Adipose tissue (tissue), 3 donors: ENCODE data around the gene IMP4. TPM values are rescaled to one million over a fixed set of nuclear protein-coding genes. Genes with fewer than 3 reads are reported as not detected.

Source experiments
- H3K27ac ChIP-seq: one replicate; pipeline ENCODE4 v1.5.1; 2013; ENCODE audit warnings: low read depth, low read length
- WGBS, 3 donors: extraction: QIAGEN DNeasy Blood & Tissue Kit; methylation state at CpG; one replicate each; pipeline ENCODE4 v1.1.7; 2013; 5-methylcytosine and 5-hydroxymethylcytosine counted together
- polyA plus RNA-seq, 3 donors: library from polyadenylated mRNA; stranded (reverse); fragments of 200-250 nt; gene quantifications; one replicate each; pipeline ENCODE4 v1.2.3, GENCODE V29; 2013
- donor health status: healthy with polysubstance abuse.
- donor health status: Bipolar disorder and iron deficiency.
- donor health status: healthy.

Gene IMP4
- polyA plus RNA-seq, 3 donors: 56.0 to 151 (median 126) TPM

DNA sequence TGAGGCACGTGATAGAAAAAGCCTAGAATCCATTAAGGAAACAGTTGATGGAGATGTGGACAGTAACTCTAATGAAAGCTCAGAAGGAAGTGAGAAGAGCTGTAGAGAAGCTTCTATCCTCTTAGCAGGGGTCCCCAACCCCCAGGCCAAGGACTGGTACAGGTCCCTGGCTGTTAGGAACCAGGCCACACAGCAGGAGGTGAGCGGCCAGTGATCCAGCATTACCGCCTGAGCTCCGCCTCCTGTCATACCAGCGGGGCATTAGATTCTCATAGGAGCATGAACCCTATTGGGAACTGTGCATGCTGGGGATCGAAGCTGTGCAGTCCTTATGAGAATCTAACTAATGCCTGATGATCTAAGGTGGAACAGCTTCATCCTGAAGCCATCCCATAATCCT, 8.7 kb upstream of the IMP4 start:
- WGBS, 3 donors: 74 to 81% (median 78%) methylated on average over 6 of the region's 6 CpGs

DNA sequence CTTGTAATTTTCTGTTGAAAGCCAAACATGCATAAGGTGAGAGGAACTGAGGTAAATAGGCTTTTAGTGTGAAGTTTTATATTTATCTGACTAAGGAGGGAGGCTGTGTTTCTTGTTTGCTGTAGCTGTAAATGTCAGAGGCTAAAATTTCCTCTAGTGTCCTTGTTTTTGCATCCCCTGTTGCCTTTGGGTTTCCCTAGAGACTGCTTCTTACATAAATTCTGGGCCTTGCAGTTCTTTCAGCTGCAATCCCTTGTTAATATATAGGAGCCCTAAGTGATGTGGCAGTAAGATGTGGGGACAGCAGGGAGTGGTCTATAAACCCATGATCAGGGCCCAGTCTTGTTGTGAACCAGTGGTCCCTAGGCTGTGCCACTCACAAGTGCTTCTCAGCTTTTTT, 7.5 kb upstream of the IMP4 start:
- H3K27ac ChIP-seq: no peak overlapping the region

More for the DNA sequence above, 8.7 kb upstream of the IMP4 start:
- no peak overlapping the region for H3K27ac ChIP-seq

DNA sequence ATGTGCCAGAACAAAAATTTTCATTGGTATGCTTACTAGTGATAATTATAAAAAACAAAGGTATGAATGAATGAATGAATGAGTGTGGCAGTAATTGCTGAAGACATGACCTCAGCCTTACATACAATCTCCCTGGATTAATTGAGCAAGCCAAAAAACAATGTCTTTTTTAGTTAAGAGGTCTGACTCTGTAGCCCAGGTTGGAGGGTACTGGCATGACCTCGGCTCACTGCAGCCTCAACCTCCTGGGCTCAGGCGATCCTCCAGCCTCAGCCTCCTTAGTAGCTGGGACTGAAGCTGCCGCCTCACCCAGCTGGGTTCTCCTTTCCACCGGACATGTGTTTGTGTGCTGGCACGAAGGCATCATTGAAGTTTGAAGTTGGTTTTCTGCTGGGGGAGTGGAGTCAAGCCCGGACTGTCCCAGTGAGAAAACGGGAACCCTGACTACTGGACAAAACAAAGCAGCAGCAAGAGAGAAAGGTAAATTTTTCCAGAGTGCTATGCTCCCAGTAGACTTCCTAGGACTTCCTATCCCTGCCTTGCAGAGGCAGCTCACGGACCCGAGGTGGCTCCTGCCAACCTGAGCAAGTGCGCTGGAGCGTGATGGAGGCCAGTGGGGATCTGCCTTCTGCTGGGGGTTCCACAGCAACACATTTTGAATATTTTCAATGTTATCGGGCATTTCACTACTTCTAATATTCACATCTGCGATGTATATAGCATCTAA, 6.4 kb upstream of the IMP4 start:
- H3K27ac ChIP-seq: no peak overlapping the region
- WGBS, 3 donors: 72 to 84% (median 83%) methylated on average over 13 of the region's 13 CpGs

DNA sequence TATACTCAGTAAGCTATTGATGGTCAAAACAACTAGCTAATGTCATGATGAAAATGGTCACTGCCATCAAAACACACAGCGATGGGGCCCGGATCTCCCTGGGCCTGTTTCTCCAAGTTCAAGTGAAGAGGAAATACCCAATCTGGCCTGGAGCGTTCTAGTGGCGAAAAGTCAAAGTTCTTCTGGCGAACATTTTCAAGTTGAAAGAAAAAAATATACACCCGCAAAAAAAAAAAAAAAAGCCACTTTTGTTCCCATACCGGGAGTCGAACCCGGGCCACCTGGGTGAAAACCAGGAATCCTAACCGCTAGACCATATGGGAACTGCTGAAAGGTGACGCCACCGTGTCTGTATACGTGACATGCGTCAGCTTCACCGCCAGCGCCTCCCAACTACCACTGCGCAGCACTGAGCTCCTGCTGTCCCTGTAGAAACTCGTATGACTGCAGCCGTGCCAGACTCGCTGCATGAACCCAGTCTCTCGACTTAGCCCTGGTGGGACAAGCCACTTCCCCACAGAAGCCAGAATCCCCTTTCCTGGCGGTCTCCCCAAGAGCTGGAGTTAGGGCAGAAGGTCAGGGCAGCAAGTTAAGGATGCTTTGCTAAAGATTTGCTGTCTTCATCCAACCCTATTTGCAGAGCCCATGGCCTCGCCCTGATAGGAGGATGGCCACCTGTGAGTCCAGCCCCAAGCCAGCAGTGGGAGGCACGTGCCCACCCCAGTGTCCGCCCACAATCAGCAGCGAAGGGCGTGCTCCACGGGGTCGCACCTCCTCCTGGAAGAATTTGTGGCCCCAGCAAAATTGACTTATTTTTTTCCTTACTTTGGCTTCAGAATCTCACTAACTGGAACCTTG, 5.6 kb upstream of the IMP4 start:
- 9 to 40% (median 38%) methylated on average over 29 of the region's 29 CpGs for WGBS, 3 donors
- no peak overlapping the region for H3K27ac ChIP-seq

DNA sequence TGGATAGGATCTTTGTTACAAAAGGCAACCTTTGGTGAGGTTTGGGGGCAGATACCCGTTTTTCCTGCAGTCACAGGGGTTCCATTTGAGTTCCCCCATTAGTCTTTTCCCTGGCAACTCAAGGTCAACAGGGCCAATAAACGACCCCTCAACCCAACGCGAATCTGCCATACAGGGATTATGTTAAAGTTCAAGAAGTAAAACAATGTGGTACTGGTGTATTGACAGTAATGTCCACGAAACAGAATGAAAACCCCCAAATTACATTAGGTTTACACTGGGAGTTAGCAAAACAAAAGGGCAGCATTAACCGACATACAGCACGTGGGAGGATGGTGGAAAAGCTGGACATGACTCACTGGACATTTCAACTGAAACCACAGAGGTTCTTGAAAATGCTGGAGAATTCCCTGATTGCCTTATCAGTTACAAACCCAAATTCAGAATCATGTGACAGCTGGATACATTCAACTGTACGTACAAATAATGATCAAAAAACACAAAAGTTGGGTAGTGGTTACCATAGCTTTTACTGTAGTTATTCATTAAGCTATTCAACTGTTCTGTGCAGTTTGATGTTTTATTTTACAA, 4.9 kb upstream of the IMP4 start:
- no peak overlapping the region for H3K27ac ChIP-seq
- 50 to 70% (median 69%) methylated on average over 8 of the region's 8 CpGs for WGBS, 3 donors

DNA sequence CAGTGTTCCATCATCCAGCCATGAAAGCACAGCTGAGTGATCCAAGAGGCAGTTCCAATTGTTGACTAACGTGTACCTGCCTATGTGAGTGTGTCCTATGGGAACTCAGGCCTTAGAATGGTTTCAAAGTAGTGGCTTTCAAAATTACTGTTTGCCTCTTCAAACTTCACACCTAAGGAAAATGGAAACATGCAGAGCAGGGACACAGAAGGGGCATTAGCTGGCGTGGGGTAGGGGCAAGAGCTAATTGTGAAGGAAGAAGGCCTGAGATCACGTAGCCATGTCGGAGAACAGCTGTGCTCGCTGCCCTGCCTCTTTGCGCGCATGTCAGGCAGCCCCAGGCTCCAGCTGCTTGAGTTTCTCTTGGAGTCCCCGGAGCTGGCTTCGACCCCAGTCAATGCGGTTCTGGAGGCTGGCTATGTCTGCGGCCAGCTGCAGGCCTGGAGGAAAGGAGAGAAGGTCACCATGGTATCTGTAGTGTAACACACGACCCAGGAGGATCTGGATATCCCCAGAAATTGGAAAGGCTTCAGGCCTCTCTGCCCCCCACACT, 3.8 kb upstream of the IMP4 start:
- WGBS, 3 donors: 93 to 96% (median 94%) methylated on average over 12 of the region's 12 CpGs
- H3K27ac ChIP-seq: no peak overlapping the region

DNA sequence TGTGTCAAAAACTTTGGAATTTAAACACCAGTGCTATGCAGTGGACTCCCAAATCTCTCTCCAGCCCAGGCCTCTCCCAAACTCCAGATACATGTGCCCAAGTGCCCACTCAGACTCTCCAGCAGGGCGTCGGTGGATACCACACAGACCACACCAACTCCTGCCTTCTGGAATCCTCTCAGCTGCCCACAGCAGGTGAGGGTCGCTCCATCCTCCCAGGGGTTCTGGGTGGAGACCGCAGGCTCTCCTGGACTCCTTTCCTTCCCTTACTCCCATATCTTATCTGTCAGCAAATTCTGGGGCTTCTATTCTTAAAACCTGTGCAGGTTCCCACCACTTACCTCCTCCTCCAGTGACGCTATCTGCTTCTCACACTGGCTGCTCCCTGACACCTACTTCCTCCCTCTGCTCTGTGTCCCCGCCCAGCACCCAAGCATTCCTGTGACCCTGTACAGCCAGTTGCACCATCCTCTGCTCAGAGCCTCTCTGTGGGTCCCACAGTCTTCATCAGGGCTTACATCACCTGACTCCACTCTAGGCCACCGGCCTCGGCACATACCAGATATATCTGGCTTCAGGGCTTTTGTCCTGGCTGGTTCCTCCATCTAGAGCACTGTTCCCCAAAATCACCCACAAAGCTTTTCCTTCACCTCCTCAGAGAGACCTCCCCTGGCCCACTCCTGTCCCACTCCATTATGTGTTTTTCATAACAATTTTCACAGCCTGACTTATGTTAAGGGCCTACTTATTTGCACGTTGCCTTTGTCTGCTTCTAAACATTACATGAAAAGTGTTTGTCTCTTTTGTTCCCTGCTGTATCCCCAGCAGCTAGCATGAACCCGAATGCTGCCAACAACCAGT, 2.6 kb upstream of the IMP4 start:
- no peak overlapping the region for H3K27ac ChIP-seq
- 90 to 94% (median 92%) methylated on average over 10 of the region's 10 CpGs for WGBS, 3 donors

DNA sequence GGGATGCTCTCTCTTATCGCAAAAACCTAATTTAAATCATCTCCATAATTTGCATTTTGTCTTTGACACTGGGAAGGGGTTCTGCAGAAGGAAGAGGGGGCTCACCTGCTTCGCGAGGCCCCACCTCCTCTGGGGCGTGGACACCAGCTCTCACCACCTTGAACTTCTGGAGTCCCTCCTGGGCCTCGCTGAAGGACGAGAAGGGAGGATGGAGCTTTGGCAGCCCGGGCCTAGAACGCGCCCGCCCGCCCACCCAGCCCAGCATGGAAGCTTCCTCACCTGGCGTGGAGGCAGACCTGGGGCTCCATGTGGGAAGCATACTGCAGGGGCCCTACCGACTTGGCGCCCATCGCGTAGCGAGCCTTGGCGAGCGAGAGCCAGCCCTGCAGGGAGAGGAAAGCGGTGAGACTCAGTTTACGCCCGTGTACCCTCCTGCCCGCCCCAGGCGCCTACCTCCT, 1.1 kb upstream of the IMP4 start:
- H3K27ac ChIP-seq: no peak overlapping the region
- WGBS, 3 donors: 1 to 3% (median 2%) methylated on average over 20 to 24 of the region's 24 CpGs

DNA sequence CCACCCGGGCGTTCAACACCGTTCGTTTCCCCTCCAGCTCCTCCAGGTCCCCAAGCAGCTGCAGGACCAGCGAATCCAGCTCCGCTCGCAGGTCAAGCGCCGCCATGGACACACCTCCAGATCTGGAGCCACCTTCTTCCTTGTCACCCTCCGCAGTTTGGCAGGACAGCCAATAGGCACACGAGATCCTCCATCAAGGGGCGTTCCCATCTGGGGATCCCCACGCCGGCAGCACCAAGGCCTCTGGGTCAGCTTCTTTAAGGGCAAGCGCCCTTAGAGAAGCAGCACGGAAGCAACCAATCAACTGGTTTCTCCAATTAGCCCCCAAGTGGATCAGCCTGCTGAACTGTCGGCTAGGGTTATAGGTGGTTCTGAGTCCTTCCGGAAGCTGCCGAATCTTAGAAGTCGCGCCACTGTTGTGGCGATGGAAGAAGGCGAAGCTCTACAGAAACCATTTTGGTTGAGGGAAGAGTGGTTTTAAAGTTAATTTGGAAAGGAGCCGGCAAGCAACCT, 621 bp upstream of the IMP4 start:
- 0% methylated on average over 21 to 24 of the region's 24 CpGs for WGBS, 3 donors
- H3K27ac ChIP-seq: peak overlapping the region; percentile 11

DNA sequence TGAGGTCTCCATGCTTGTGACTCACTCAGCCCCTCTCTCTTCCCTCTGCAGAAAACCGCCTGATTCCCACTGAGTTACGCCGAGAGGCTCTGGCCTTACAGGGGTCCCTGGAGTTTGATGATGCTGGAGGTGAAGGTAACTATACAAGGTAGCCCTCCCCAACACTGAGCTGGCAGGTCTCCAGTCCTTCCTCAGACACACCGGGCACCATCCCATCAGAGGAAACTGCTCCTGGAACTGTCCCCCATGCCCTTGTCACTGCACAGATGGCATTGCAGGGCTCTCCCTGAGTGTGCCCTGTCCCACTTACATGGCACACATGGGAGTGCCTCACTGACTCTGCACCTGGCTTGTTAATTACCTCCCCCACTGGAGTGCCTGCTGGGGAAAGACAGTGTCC, 1.9 kb downstream of the IMP4 start:
- H3K27ac ChIP-seq: no peak overlapping the region
- 93 to 96% (median 93%) methylated on average over 4 of the region's 4 CpGs for WGBS, 3 donors

DNA sequence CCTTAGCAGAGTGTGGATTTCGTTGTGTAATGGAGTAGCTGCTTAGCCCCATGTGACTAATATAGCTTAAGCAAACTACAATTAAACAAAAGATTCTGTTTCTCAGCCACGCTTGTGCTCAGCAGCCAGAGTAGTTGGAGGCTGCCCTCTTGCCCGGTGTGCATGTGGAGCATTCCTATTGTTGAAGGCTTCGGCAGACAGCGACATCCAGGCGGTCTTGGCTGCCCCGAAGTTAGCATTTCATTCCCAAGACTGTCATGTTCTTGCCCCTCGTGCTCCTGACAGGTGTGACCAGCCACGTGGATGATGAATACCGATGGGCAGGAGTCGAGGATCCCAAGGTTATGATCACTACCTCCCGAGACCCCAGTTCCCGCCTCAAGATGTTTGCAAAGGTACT, 2.4 kb downstream of the IMP4 start:
- 93 to 97% (median 97%) methylated on average over 13 of the region's 13 CpGs for WGBS, 3 donors
- H3K27ac ChIP-seq: no peak overlapping the region

DNA sequence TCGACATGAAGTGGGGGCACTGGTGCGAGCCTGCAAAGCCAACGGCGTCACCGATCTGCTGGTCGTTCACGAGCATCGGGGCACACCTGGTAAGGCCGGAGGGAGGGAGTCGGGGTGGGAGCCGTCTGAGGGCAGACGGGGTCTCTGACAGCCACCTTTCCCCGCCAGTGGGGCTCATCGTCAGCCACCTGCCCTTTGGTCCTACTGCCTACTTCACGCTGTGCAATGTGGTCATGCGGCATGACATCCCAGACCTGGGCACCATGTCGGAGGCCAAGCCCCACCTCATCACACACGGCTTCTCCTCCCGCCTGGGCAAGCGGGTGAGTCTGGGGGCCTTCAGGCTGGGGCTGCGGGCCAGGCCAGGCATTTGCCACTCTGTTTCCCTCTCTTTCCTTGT, 2.9 kb downstream of the IMP4 start:
- WGBS, 3 donors: 96 to 99% (median 98%) methylated on average over 21 of the region's 21 CpGs
- no peak overlapping the region for H3K27ac ChIP-seq

DNA sequence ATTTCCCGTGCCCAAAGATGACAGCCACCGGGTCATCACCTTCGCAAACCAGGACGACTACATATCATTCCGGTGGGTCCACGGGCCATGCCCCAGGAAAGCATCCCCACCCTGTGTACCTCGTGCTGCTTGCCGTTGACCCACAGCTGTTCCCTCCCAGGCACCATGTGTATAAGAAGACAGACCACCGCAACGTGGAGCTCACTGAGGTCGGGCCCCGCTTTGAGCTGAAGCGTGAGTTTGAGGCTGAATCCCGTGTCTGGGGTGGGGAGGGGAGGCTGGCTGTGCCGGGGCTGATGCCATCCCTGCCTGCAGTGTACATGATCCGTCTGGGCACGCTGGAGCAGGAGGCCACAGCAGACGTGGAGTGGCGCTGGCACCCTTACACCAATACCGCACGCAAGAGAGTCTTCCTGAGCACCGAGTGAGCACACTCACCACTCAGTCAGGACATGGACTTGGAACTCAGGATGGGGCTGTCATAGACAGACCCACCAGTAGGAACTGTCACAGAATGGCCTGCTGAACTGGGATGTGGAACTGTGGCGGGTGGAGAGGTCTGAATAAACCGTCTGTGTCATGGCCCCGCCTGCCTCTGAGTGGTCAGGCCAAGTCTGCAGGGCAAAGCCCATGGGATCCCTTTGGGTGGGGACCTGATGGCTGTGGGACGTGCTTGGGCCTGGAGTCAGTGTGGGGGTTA, 3.5 kb downstream of the IMP4 start:
- 93 to 94% (median 93%) methylated on average over 26 of the region's 26 CpGs for WGBS, 3 donors
- H3K27ac ChIP-seq: no peak overlapping the region

DNA sequence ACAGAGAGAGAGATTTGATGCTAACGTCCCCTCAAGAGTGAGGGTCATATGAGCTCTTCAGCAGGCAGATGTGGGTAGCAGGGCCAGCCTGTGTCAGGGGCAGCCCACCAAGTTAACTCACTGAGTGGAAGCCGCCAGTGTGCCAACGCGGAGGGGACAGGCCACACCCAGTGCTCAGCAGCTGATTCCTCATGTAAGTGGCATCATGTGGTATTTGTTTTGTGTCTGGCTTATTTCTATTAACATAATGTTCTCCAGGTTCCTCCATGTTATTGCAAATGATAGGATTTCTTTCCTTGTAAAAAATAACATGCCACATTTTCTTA, 4.0 kb downstream of the IMP4 start:
- 86 to 89% (median 88%) methylated on average over 4 of the region's 4 CpGs for WGBS, 3 donors
- H3K27ac ChIP-seq: no peak overlapping the region

DNA sequence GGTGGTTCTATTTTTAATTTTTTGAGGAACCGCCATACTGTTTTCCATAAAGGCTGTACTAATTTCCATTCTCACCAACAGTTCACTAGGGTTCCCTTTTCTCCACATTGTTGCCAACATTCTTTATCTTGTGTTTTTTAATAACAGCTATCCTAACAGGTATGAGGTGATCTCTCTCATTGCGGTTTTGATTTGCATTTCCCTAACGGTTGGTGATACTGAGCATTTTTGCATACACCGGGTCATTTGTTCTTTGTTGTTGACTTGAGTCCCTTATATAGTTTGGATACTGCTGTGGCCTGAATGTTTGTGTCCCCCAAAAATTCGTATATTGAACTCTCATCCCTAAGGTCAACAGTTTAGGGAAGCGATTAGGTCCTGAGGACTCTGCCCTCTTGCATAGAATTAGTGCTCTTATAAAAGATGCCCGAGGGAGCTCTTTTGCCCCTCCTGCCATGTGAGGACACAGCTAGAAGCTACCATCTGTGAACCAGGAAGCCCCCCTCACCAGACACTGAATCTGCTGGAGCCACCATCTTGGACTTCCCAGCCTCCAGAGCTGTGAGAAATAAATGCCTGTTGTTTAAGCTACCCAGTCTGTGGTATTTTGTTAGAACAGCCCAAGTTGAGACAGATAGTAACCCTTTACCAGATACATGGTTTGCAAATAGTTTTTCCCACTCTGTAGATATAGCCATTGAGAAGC, 4.7 kb downstream of the IMP4 start:
- H3K27ac ChIP-seq: no peak overlapping the region
- 91 to 96% (median 93%) methylated on average over 7 of the region's 7 CpGs for WGBS, 3 donors

DNA sequence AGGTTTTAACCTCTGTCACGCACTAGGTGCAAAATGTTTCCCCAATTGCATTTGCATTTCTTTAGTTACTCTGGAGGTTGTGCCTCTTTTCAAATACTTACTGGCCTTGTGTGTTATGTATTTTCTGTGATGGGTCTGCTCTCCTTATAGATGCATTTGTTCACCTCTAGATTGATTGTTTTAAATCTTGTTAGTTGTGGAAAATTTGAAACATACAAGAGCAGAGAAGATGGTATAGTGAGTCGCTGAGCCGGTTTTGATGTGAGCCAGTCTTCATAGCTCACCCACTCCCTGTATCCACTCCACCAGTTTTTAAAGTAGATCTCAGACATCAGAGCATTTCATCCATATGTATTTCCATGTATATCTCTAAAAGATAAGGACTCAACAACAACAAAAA, 6.5 kb downstream of the IMP4 start:
- no peak overlapping the region for H3K27ac ChIP-seq
- WGBS, 3 donors: 90 to 94% (median 93%) methylated on average over 3 of the region's 3 CpGs

DNA sequence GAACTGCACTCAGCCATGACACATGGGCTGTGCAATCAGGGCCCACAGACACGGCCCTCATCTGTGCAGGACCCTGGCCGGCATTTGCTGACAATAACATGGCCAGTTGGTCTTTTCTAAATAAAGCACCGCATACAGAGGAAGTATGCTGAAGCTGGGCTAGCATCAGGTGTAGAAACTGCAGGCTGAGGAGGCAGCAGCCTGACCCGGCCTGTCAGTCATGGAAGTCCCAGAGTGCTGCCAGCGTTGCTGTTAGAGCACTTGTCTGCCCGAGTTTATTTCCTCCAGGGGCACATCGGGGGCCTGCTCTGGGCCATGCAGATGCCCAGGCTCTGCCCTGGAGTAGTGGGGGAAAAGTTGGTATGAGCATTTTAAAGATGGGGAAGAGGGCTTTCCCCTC, 9.0 kb downstream of the IMP4 start:
- WGBS, 3 donors: 42 to 59% (median 47%) methylated on average over 7 of the region's 7 CpGs
- no peak overlapping the region for H3K27ac ChIP-seq
